ENCODE results near the gene XYLT1.

DNA sequence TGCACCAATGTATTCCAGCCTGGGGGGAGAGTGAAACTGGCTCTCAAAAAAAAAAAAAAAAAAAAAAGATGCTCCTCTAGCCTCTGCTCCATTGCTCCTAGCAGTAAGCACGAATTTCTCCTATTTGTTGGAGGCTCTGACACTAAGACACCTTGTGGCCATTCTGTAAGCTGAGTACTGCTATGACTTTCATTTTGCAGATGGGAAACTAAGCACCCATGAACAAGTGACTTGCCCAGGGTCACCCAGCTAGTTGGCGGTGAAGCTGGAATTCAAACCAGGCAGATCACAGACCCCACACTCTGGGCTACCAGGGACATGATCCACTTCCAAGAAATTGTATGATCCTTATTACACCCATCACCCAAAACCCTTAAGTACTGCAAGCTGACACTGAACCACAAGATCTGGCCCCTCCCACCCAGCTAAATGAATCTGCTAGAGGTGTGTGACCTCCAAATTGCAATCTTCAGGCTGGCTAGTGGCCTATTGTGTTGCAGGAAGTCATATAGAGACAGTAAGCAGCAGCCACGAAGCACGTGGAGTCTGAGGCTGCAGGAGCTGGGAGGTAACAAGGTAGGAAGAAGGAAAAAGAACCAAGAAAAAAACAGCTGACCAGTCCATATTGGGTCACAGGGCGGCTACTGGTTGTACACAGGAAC, 209.4 kb downstream of the XYLT1 start:
- TF ChIP-seq, protein P1, sequence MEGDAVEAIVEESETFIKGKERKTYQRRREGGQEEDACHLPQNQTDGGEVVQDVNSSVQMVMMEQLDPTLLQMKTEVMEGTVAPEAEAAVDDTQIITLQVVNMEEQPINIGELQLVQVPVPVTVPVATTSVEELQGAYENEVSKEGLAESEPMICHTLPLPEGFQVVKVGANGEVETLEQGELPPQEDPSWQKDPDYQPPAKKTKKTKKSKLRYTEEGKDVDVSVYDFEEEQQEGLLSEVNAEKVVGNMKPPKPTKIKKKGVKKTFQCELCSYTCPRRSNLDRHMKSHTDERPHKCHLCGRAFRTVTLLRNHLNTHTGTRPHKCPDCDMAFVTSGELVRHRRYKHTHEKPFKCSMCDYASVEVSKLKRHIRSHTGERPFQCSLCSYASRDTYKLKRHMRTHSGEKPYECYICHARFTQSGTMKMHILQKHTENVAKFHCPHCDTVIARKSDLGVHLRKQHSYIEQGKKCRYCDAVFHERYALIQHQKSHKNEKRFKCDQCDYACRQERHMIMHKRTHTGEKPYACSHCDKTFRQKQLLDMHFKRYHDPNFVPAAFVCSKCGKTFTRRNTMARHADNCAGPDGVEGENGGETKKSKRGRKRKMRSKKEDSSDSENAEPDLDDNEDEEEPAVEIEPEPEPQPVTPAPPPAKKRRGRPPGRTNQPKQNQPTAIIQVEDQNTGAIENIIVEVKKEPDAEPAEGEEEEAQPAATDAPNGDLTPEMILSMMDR (IDR thresholded peaks at IDR 0.05) = no peak
- TF ChIP-seq POLR2AphosphoS5 (IDR thresholded peaks at IDR 0.05; ENCODE audit: insufficient read depth in 1 of 2, low read depth in 1 of 2) (no peak), POLR2A (IDR thresholded peaks at IDR 0.05) (no peak)

All from vagina (tissue), 2 donors.